Measurements from ENCODE around the gene TFPI. TPM values are rescaled to one million over a fixed set of nuclear protein-coding genes. Genes with fewer than 3 reads are reported as not detected.

The TFPI gene
- total RNA-seq, 1 donor from 2014 or later = 89.7 TPM

GRCh38 chr2:187461294-187462261 is 92.7 kb downstream of the TFPI start:
- peaks cover 5% of the 10 kb centered on the region for H3K4me1 Mint-ChIP-seq
- TF ChIP-seq, protein P1, sequence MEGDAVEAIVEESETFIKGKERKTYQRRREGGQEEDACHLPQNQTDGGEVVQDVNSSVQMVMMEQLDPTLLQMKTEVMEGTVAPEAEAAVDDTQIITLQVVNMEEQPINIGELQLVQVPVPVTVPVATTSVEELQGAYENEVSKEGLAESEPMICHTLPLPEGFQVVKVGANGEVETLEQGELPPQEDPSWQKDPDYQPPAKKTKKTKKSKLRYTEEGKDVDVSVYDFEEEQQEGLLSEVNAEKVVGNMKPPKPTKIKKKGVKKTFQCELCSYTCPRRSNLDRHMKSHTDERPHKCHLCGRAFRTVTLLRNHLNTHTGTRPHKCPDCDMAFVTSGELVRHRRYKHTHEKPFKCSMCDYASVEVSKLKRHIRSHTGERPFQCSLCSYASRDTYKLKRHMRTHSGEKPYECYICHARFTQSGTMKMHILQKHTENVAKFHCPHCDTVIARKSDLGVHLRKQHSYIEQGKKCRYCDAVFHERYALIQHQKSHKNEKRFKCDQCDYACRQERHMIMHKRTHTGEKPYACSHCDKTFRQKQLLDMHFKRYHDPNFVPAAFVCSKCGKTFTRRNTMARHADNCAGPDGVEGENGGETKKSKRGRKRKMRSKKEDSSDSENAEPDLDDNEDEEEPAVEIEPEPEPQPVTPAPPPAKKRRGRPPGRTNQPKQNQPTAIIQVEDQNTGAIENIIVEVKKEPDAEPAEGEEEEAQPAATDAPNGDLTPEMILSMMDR (IDR thresholded peaks at IDR 0.05; ENCODE audit: unreplicated experiment) = no peak
- DNase-seq (ENCODE audit: low spot score in 2 of 2, unreplicated experiment in 2 of 2) = no peak
- peaks cover 6% of the 10 kb centered on the region for H3K36me3 Mint-ChIP-seq
- no peak overlapping the region for H3K4me3 Mint-ChIP-seq
- H3K9me3 Mint-ChIP-seq = no peaks in the 10 kb centered on the region
- H3K27me3 Mint-ChIP-seq (ENCODE audit: low read depth) = no peaks in the 10 kb centered on the region
- no peak overlapping the region for H3K27ac Mint-ChIP-seq

GRCh38 chr2:187459256-187459655 is 95.0 kb downstream of the TFPI start:
- H3K9me3 Mint-ChIP-seq = no peaks in the 10 kb centered on the region
- H3K4me3 Mint-ChIP-seq = no peak overlapping the region
- no peaks in the 10 kb centered on the region for H3K27me3 Mint-ChIP-seq (ENCODE audit: low read depth)
- H3K27ac Mint-ChIP-seq = no peak overlapping the region
- TF ChIP-seq, protein P1 (IDR thresholded peaks at IDR 0.05; ENCODE audit: unreplicated experiment) = no peak
- no peak for DNase-seq (ENCODE audit: low spot score in 2 of 2, unreplicated experiment in 2 of 2)
- no peaks in the 10 kb centered on the region for H3K36me3 Mint-ChIP-seq
- H3K4me1 Mint-ChIP-seq = peaks cover 3% of the 10 kb centered on the region

DNA sequence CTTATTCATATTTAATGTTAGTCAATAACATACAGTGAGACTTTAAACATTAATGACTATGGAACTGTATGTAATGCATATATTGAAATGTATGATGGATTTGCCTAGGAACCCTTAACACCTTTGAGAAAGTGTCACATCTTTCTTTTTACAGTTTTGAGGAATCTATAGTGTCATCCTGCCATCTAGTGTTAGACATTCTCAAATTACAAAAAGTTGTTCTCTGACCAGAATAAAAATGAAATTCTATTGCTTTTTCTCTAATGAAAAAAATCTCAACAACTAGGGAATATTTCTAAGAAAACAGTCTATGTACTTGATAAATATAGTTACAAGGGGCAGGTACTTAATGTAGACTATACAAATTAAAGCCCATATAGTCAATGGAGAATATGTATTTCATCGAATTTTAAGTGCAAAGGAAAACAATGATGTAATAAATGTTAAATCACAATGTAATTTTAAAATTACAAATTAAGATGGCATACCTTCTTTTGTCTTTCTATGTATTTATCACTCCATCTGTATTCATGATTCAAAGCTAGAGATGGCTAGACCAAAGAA is 101.1 kb downstream of the TFPI start:
- H3K4me1 Mint-ChIP-seq = peaks cover 5% of the 10 kb centered on the region
- TF ChIP-seq, protein P1 (IDR thresholded peaks at IDR 0.05; ENCODE audit: unreplicated experiment) = peak; percentile 37
- DNase-seq (ENCODE audit: low spot score in 2 of 2, unreplicated experiment in 2 of 2) = no peak
- H3K4me3 Mint-ChIP-seq = no peak overlapping the region
- no peaks in the 10 kb centered on the region for H3K36me3 Mint-ChIP-seq
- no peaks in the 10 kb centered on the region for H3K9me3 Mint-ChIP-seq
- H3K27ac Mint-ChIP-seq = no peak overlapping the region
- no peaks in the 10 kb centered on the region for H3K27me3 Mint-ChIP-seq (ENCODE audit: low read depth)

DNA sequence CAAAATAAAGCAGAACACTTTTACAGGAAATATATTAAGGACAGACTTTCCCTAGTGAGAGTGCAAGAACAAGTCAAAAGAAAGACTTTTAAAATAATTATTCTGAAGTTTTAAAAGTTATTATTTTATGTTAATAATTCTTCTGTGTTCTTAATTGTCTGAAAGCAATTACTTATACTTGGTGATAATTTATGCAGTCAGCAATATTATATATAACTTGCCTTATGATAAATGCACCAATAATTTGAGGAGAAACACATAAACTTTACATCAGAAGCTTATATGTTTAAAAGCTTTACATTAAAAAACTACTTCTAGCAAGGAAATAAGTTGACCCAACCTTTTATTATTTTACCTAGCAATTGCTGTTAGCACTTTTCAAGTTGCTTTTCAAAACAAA is 102.7 kb downstream of the TFPI start:
- H3K36me3 Mint-ChIP-seq = no peaks in the 10 kb centered on the region
- H3K9me3 Mint-ChIP-seq = no peaks in the 10 kb centered on the region
- no peak overlapping the region for H3K4me3 Mint-ChIP-seq
- no peak for DNase-seq (ENCODE audit: low spot score in 2 of 2, unreplicated experiment in 2 of 2)
- H3K27ac Mint-ChIP-seq = no peak overlapping the region
- H3K4me1 Mint-ChIP-seq = peaks cover 12% of the 10 kb centered on the region
- TF ChIP-seq, protein P1 (IDR thresholded peaks at IDR 0.05; ENCODE audit: unreplicated experiment) = no peak
- H3K27me3 Mint-ChIP-seq (ENCODE audit: low read depth) = no peaks in the 10 kb centered on the region

DNA sequence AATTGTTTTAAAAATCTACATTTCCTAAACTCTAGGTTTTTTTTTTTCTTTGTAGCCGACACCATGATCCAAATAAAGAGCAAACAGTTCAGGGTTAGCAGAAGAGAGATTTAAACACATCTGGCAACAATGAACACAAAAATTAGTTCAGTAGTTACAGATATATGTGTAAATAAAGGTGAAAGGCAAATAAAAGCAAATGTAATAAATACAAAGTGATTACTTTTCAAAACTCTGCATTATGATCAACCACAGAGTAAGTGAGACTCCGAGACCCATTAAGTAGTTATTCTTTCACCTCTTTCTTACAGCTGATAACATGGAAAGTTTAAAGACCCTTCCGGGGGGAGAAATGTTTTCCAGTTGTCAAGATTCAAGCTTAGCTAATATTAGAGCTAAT is 106.9 kb downstream of the TFPI start:
- Mint-ChIP-seq H3K27ac (peak overlapping the region; percentile 30), H3K4me3 (peak overlapping the region; percentile 49), H3K27me3 (ENCODE audit: low read depth) (no peaks in the 10 kb centered on the region), H3K36me3 (no peaks in the 10 kb centered on the region), H3K4me1 (peaks cover 12% of the 10 kb centered on the region), H3K9me3 (no peaks in the 10 kb centered on the region)
- DNase-seq (ENCODE audit: low spot score in 2 of 2, unreplicated experiment in 2 of 2) = no peak
- TF ChIP-seq, protein P1 (IDR thresholded peaks at IDR 0.05; ENCODE audit: unreplicated experiment) = no peak
